Bronchial epithelial cell (primary cell): Measurements from ENCODE around the gene CLIC3. TPM values are rescaled to one million over a fixed set of nuclear protein-coding genes. Genes with fewer than 3 reads are reported as not detected.

ENCODE experiments used
- DNase-seq: peaks from one replicate; pipeline ENCODE4 v3.0.0-alpha.2; 2010; ENCODE audit warnings: low read depth
- FAIRE-seq: peaks from 2 replicates; lab custom pipeline; 2011; peaks lifted over from hg19 to GRCh38; lab: Jason Lieb, UNC
- H3K27me3 ChIP-seq: 2 replicates; pipeline ENCODE4 v1.5.1; 2011; ENCODE audit warnings: low read length; ENCODE audit not compliant: control insufficient read depth, insufficient read depth
- H3K36me3 ChIP-seq: 2 replicates; pipeline ENCODE4 v1.5.1; 2011; ENCODE audit warnings: low read length; ENCODE audit not compliant: control insufficient read depth, insufficient read depth
- H3K4me3 ChIP-seq: 2 replicates; pipeline ENCODE4 v1.5.1; 2011; ENCODE audit warnings: mild to moderate bottlenecking, low read depth, low read length, control low read depth
- CTCF ChIP-seq: IDR thresholded peaks from 2 replicates; pipeline ENCODE4 v1.5.1; 2011; ENCODE audit warnings: mild to moderate bottlenecking, moderate library complexity, low read length, control low read depth, inconsistent platforms; ENCODE audit not compliant: insufficient read depth, severe bottlenecking
- total RNA-seq: library from RNA; depleted of rRNA; stranded (reverse); fragments of >200 nt; gene quantifications from 2 replicates; pipeline ENCODE4 v1.2.1, GENCODE V29; 2014

The CLIC3 gene
- total RNA-seq, 1 donor from 2014 or later: 2.1 TPM

GRCh38 chr9:136960212-136960937, 36.0 kb downstream of the CLIC3 start:
- TF ChIP-seq CTCF: no peak
- Histone ChIP-seq H3K36me3 (no peaks in the 10 kb centered on the region), H3K27me3 (peaks cover 3% of the 10 kb centered on the region), H3K4me3 (no peak overlapping the region)
- FAIRE-seq: no peak
- no peak for DNase-seq

- Histone ChIP-seq H3K27me3 (peaks cover 3% of the 10 kb centered on the region), H3K36me3 (no peaks in the 10 kb centered on the region), H3K4me3 (no peak overlapping the region)
- no peak for DNase-seq
- FAIRE-seq: no peak
- no peak for TF ChIP-seq CTCF
These were observed 37.2 kb downstream of the CLIC3 start for GRCh38 chr9:136958898-136959850.

GRCh38 chr9:136958473-136958872, 37.9 kb downstream of the CLIC3 start:
- no peak for DNase-seq
- no peak for TF ChIP-seq CTCF
- no peak for FAIRE-seq
- Histone ChIP-seq H3K4me3 (no peak overlapping the region), H3K36me3 (no peaks in the 10 kb centered on the region), H3K27me3 (peaks cover 3% of the 10 kb centered on the region)

- no peak for TF ChIP-seq CTCF
These were observed 38.5 kb downstream of the CLIC3 start for GRCh38 chr9:136957901-136958300.

GRCh38 chr9:136957461-136957860, 38.9 kb downstream of the CLIC3 start:
- DNase-seq (no peak), FAIRE-seq (no peak)
- TF ChIP-seq CTCF: no peak
- H3K27me3 ChIP-seq: peaks cover 3% of the 10 kb centered on the region
- no peak overlapping the region for H3K4me3 ChIP-seq
- H3K36me3 ChIP-seq: no peaks in the 10 kb centered on the region

More at GRCh38 chr9:136957901-136958300, 38.5 kb downstream of the CLIC3 start:
- H3K36me3 ChIP-seq: no peaks in the 10 kb centered on the region
- FAIRE-seq (peak; percentile 68), DNase-seq (no peak)
- no peak overlapping the region for H3K4me3 ChIP-seq
- peaks cover 3% of the 10 kb centered on the region for H3K27me3 ChIP-seq
